ENCODE measurements around the gene PRSS27. TPM values are rescaled to one million over a fixed set of nuclear protein-coding genes. Genes with fewer than 3 reads are reported as not detected.

Gene PRSS27
- total RNA-seq, 1 donor from 2014 or later: 0.90 TPM

- Mint-ChIP-seq H3K4me3 (ENCODE audit: unreplicated experiment) (no peak overlapping the region), H3K9me3 (ENCODE audit: unreplicated experiment) (no peaks in the 10 kb centered on the region), H3K27me3 (ENCODE audit: unreplicated experiment) (peaks cover 2% of the 10 kb centered on the region), H3K27ac (ENCODE audit: unreplicated experiment) (no peak overlapping the region), H3K4me1 (ENCODE audit: unreplicated experiment) (no peaks in the 10 kb centered on the region), H3K36me3 (ENCODE audit: low read depth, unreplicated experiment) (peaks cover 9% of the 10 kb centered on the region)
- no peak for TF ChIP-seq CTCF (IDR thresholded peaks at IDR 0.05; ENCODE audit: unreplicated experiment)
- DNase-seq (ENCODE audit: low spot score): no peak
Measured at GRCh38 chr16:2702438-2702825, 17.6 kb downstream of the PRSS27 start.

GRCh38 chr16:2701713-2702437, 18.1 kb downstream of the PRSS27 start:
- Mint-ChIP-seq H3K36me3 (ENCODE audit: low read depth, unreplicated experiment) (peaks cover 9% of the 10 kb centered on the region), H3K27ac (ENCODE audit: unreplicated experiment) (no peak overlapping the region), H3K9me3 (ENCODE audit: unreplicated experiment) (no peaks in the 10 kb centered on the region), H3K4me3 (ENCODE audit: unreplicated experiment) (no peak overlapping the region), H3K27me3 (ENCODE audit: unreplicated experiment) (peaks cover 2% of the 10 kb centered on the region), H3K4me1 (ENCODE audit: unreplicated experiment) (no peaks in the 10 kb centered on the region)
- TF ChIP-seq CTCF (IDR thresholded peaks at IDR 0.05; ENCODE audit: unreplicated experiment): no peak
- DNase-seq (ENCODE audit: low spot score): no peak

- no peaks in the 10 kb centered on the region for H3K9me3 Mint-ChIP-seq (ENCODE audit: unreplicated experiment)
- no peak overlapping the region for H3K4me3 Mint-ChIP-seq (ENCODE audit: unreplicated experiment)
- no peak for TF ChIP-seq CTCF (IDR thresholded peaks at IDR 0.05; ENCODE audit: unreplicated experiment)
- H3K27ac Mint-ChIP-seq (ENCODE audit: unreplicated experiment): no peak overlapping the region
- no peaks in the 10 kb centered on the region for H3K4me1 Mint-ChIP-seq (ENCODE audit: unreplicated experiment)
- peaks cover 9% of the 10 kb centered on the region for H3K36me3 Mint-ChIP-seq (ENCODE audit: low read depth, unreplicated experiment)
- no peak for DNase-seq (ENCODE audit: low spot score)
- H3K27me3 Mint-ChIP-seq (ENCODE audit: unreplicated experiment): peaks cover 2% of the 10 kb centered on the region
Measured at GRCh38 chr16:2701272-2701671, 18.8 kb downstream of the PRSS27 start.

GRCh38 chr16:2700786-2701185, 19.2 kb downstream of the PRSS27 start:
- no peak for TF ChIP-seq CTCF (IDR thresholded peaks at IDR 0.05; ENCODE audit: unreplicated experiment)
- DNase-seq (ENCODE audit: low spot score): no peak
- Mint-ChIP-seq H3K27me3 (ENCODE audit: unreplicated experiment) (peaks cover 2% of the 10 kb centered on the region), H3K27ac (ENCODE audit: unreplicated experiment) (no peak overlapping the region), H3K4me1 (ENCODE audit: unreplicated experiment) (no peaks in the 10 kb centered on the region), H3K4me3 (ENCODE audit: unreplicated experiment) (no peak overlapping the region), H3K36me3 (ENCODE audit: low read depth, unreplicated experiment) (peaks cover 9% of the 10 kb centered on the region), H3K9me3 (ENCODE audit: unreplicated experiment) (no peaks in the 10 kb centered on the region)

GRCh38 chr16:2699791-2700600, 20.0 kb downstream of the PRSS27 start:
- Mint-ChIP-seq H3K36me3 (ENCODE audit: low read depth, unreplicated experiment) (peaks cover 9% of the 10 kb centered on the region), H3K9me3 (ENCODE audit: unreplicated experiment) (no peaks in the 10 kb centered on the region), H3K27me3 (ENCODE audit: unreplicated experiment) (peaks cover 2% of the 10 kb centered on the region), H3K4me1 (ENCODE audit: unreplicated experiment) (no peaks in the 10 kb centered on the region), H3K27ac (ENCODE audit: unreplicated experiment) (no peak overlapping the region), H3K4me3 (ENCODE audit: unreplicated experiment) (no peak overlapping the region)
- DNase-seq (ENCODE audit: low spot score): no peak
- no peak for TF ChIP-seq CTCF (IDR thresholded peaks at IDR 0.05; ENCODE audit: unreplicated experiment)

Measured in endothelial cell (in vitro differentiated cells).